Esophagus squamous epithelium (tissue), 4 donors: ENCODE results near the gene CHERP.

Experiments
- POLR2A ChIP-seq, 4 donors: fragments of 450-650 bp; IDR thresholded peaks; one replicate each; pipeline ENCODE4 v1.6.1; 2017; ENCODE audit warnings: antibody characterized with exemption in 4 of 4, mild to moderate bottlenecking in 4 of 4, moderate library complexity in 3 of 4
- TF ChIP-seq, protein P1 (sequence below), 6 experiments: fragments of 450-650 bp in 4 of 6; fragments of 200-600 bp in 2 of 6; sonication (generic) in 2 of 6; IDR thresholded peaks; one replicate each; pipeline ENCODE4 v1.5.1; 2016 to 2019; ENCODE audit warnings: antibody characterized with exemption in 6 of 6, mild to moderate bottlenecking in 4 of 6, moderate library complexity in 4 of 6

GRCh38 chr19:16581971-16582343 lies 39.7 kb upstream of the CHERP start:
- TF ChIP-seq, protein P1, sequence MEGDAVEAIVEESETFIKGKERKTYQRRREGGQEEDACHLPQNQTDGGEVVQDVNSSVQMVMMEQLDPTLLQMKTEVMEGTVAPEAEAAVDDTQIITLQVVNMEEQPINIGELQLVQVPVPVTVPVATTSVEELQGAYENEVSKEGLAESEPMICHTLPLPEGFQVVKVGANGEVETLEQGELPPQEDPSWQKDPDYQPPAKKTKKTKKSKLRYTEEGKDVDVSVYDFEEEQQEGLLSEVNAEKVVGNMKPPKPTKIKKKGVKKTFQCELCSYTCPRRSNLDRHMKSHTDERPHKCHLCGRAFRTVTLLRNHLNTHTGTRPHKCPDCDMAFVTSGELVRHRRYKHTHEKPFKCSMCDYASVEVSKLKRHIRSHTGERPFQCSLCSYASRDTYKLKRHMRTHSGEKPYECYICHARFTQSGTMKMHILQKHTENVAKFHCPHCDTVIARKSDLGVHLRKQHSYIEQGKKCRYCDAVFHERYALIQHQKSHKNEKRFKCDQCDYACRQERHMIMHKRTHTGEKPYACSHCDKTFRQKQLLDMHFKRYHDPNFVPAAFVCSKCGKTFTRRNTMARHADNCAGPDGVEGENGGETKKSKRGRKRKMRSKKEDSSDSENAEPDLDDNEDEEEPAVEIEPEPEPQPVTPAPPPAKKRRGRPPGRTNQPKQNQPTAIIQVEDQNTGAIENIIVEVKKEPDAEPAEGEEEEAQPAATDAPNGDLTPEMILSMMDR (IDR thresholded peaks at IDR 0.05) = no peak
- TF ChIP-seq POLR2A (IDR thresholded peaks at IDR 0.05) = no peak
